MM.1S (cell line): Measurements from ENCODE around the gene ARHGAP25.

Experiments used
- EZH2 ChIP-seq: fragments of 300-600 bp; sonication (generic); optimal IDR thresholded peaks from 2 replicates; pipeline ENCODE3; 2017; ENCODE audit warnings: low read depth, mild to moderate bottlenecking, antibody characterized with exemption, low read length, mixed read lengths
- EZH2phosphoT487 ChIP-seq: fragments of 300-600 bp; sonication (generic); IDR thresholded peaks from 2 replicates; pipeline ENCODE4 v1.6.1; 2018; ENCODE audit warnings: antibody characterized with exemption, low read length
- TF ChIP-seq, protein P1 (sequence below): fragments of 300-600 bp; sonication (generic); IDR thresholded peaks from 2 replicates; pipeline ENCODE4 v1.5.1; 2016; ENCODE audit warnings: antibody characterized with exemption, low read length, mixed read lengths

DNA sequence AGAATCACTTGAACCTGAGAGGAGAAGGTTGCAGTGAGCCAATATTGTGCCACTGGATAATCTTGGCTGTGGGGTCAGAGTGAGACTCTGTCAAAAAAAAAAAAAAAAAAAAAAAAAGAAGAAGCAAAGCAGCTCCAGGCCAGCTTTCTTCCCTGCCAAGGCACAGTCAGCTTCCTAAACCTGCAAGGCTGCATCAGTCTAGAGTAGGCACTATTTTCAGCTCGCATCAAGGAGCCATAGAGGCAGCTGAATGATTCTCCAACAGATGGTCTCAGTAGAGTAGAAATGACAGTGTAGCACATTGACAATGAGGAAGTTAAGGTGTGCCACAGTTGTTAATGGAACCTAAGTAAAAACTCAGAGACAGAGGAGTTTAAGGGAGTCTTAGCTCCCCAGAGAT is 101.0 kb downstream of the ARHGAP25 start:
- TF ChIP-seq, protein P1, sequence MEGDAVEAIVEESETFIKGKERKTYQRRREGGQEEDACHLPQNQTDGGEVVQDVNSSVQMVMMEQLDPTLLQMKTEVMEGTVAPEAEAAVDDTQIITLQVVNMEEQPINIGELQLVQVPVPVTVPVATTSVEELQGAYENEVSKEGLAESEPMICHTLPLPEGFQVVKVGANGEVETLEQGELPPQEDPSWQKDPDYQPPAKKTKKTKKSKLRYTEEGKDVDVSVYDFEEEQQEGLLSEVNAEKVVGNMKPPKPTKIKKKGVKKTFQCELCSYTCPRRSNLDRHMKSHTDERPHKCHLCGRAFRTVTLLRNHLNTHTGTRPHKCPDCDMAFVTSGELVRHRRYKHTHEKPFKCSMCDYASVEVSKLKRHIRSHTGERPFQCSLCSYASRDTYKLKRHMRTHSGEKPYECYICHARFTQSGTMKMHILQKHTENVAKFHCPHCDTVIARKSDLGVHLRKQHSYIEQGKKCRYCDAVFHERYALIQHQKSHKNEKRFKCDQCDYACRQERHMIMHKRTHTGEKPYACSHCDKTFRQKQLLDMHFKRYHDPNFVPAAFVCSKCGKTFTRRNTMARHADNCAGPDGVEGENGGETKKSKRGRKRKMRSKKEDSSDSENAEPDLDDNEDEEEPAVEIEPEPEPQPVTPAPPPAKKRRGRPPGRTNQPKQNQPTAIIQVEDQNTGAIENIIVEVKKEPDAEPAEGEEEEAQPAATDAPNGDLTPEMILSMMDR, result no peak
- TF ChIP-seq EZH2phosphoT487, result no peak
- TF ChIP-seq EZH2, result no peak
